Stimulated activated CD8-positive, alpha-beta memory T cell treated with anti-CD3 and anti-CD28 coated beads, Interleukin-4, amount 100 ng/mL, for 4 hours (primary cell): ENCODE measurements around the gene WNT7B.
"Not testable (repeated sequence)": the region's sequence is repeated elsewhere in the genome, so short reads cannot be mapped to it uniquely, and the experiment has no call there.

Experiments
- DNase-seq, 2 donors: peaks; one replicate each; pipeline ENCODE4 v3.0.0-alpha.2; 2020; ENCODE audit warnings: low read depth in 2 of 2, low spot score in 1 of 2

WNT7B gene

GRCh38 chr22:46008836-46009596, 32.1 kb upstream of the WNT7B start:
- no peak for DNase-seq

GRCh38 chr22:46008291-46008690, 31.3 kb upstream of the WNT7B start:
- DNase-seq = no peak

GRCh38 chr22:46007848-46008261, 30.9 kb upstream of the WNT7B start:
- no peak for DNase-seq

GRCh38 chr22:46007003-46007847, 30.3 kb upstream of the WNT7B start:
- no peak for DNase-seq

- DNase-seq = peak; percentile 61 to 80
These were observed 29.5 kb upstream of the WNT7B start for GRCh38 chr22:46006379-46007002.

- DNase-seq = not testable (repeated sequence)
These were observed 28.2 kb upstream of the WNT7B start for GRCh38 chr22:46005116-46005705.

- no peak for DNase-seq
These were observed 27.3 kb upstream of the WNT7B start for GRCh38 chr22:46004105-46004866.

- no peak for DNase-seq
These were observed 26.5 kb upstream of the WNT7B start for GRCh38 chr22:46003271-46004091.

GRCh38 chr22:46002757-46003270, 25.9 kb upstream of the WNT7B start:
- DNase-seq = no peak

GRCh38 chr22:46001426-46002106, 24.6 kb upstream of the WNT7B start:
- DNase-seq = no peak

- DNase-seq = no peak
These were observed 24.1 kb upstream of the WNT7B start for GRCh38 chr22:46001046-46001425.

- no peak for DNase-seq
These were observed 23.4 kb upstream of the WNT7B start for GRCh38 chr22:46000081-46001027.

GRCh38 chr22:45999379-45999971, 22.5 kb upstream of the WNT7B start:
- DNase-seq = no peak

GRCh38 chr22:45998638-45999378, 21.8 kb upstream of the WNT7B start:
- DNase-seq = no peak

GRCh38 chr22:45997777-45998637, 21.0 kb upstream of the WNT7B start:
- no peak for DNase-seq
